ENCODE measurements around the gene TMEM238L.

Gene TMEM238L

DNA sequence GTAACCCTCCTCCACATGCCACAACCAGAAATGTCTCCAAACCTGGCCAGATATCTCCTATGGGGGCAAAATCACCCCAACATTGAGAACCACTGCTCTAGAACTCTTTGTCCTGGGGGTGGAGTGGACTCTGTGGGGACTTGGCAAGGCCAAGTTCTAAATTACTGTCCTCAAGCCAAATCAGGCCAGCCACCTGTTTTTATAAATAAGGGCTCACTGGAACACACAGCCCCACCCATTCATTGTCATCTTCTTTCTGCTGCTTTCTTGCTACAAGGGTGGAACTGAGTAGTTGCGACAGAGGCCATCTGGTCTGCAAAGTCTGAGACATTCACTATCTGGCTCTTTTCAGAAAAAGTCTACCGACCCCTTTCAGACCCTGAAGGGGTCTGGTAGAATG lies 47.3 kb downstream of the TMEM238L start:
- no peak overlapping the region for H3K4me3 ChIP-seq (ENCODE audit: low read depth, low read length)
- no peak for TF ChIP-seq CTCF (IDR thresholded peaks at IDR 0.05; ENCODE audit: borderline replicate concordance, insufficient read depth, low read depth, low read length)

GRCh38 chr17:10756185-10756584 lies 47.7 kb downstream of the TMEM238L start:
- TF ChIP-seq CTCF (IDR thresholded peaks at IDR 0.05; ENCODE audit: borderline replicate concordance, insufficient read depth, low read depth, low read length), result no peak
- no peak overlapping the region for H3K4me3 ChIP-seq (ENCODE audit: low read depth, low read length)

- no peak for TF ChIP-seq CTCF (IDR thresholded peaks at IDR 0.05; ENCODE audit: borderline replicate concordance, insufficient read depth, low read depth, low read length)
- H3K4me3 ChIP-seq (ENCODE audit: low read depth, low read length), result no peak overlapping the region
Measured at GRCh38 chr17:10755592-10756127, 48.2 kb downstream of the TMEM238L start.

DNA sequence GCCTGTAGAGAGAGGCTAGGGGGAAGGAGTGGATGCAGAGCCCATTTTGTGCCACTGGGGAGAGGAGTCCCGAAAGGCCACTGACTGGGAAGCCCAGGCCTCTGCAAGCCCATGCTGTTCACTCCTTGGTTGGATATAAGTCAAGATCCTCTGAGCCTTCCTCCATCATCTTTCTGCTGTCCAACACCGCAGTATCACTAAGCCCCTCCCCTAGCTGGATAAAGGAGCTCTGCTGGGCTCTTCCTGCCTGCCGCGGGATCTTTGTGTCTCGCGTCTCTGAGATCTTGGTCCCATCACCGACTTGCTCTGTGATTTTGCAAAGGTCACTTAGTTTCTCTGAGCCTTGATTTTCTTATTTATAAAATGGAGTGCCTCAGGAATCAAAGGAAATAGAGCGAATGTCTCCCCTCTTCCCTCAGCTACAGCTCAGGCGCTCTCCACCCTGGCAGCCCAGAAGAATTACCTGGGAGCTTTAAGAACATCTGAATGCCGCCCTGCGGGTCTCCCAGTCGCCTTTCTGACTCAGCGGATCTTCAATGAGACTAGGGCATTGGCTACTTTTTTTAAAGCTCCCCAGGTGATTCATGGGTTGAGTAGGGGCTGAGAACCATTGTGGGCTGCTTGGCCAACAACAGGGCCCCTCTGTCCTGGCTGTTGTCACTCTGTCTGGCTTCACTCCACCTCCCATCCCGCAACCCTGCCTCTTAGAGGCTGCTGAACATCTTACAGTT lies 48.9 kb downstream of the TMEM238L start:
- H3K4me3 ChIP-seq (ENCODE audit: low read depth, low read length), result no peak overlapping the region
- TF ChIP-seq CTCF (IDR thresholded peaks at IDR 0.05; ENCODE audit: borderline replicate concordance, insufficient read depth, low read depth, low read length), result no peak

GRCh38 chr17:10754109-10754508 lies 49.8 kb downstream of the TMEM238L start:
- TF ChIP-seq CTCF (IDR thresholded peaks at IDR 0.05; ENCODE audit: borderline replicate concordance, insufficient read depth, low read depth, low read length), result peak; percentile 63; the same call in 1 of the 2 replicates
- no peak overlapping the region for H3K4me3 ChIP-seq (ENCODE audit: low read depth, low read length)

- no peak for TF ChIP-seq CTCF (IDR thresholded peaks at IDR 0.05; ENCODE audit: borderline replicate concordance, insufficient read depth, low read depth, low read length)
- no peak overlapping the region for H3K4me3 ChIP-seq (ENCODE audit: low read depth, low read length)
Measured at GRCh38 chr17:10752696-10753095, 51.2 kb downstream of the TMEM238L start.

GRCh38 chr17:10751563-10751962 lies 52.3 kb downstream of the TMEM238L start:
- TF ChIP-seq CTCF (IDR thresholded peaks at IDR 0.05; ENCODE audit: borderline replicate concordance, insufficient read depth, low read depth, low read length), result no peak
- H3K4me3 ChIP-seq (ENCODE audit: low read depth, low read length), result no peak overlapping the region
